ENCODE results near the gene CCDC88B.

Gene CCDC88B

GRCh38 chr11:64364911-64365310 is 24.9 kb downstream of the CCDC88B start:
- no peak for DNase-seq

- DNase-seq = no peak
Observed at GRCh38 chr11:64366751-64367150, 26.7 kb downstream of the CCDC88B start.

GRCh38 chr11:64367931-64368672 is 28.1 kb downstream of the CCDC88B start:
- no peak for DNase-seq

- DNase-seq = no peak
Observed at GRCh38 chr11:64368673-64369074, 28.7 kb downstream of the CCDC88B start.

GRCh38 chr11:64369440-64370421 is 29.7 kb downstream of the CCDC88B start:
- no peak for DNase-seq

GRCh38 chr11:64371201-64371600 is 31.2 kb downstream of the CCDC88B start:
- no peak for DNase-seq

GRCh38 chr11:64372021-64372420 is 32.0 kb downstream of the CCDC88B start:
- no peak for DNase-seq

- DNase-seq = peak; percentile 9
Observed at GRCh38 chr11:64372802-64373597, 33.0 kb downstream of the CCDC88B start.

GRCh38 chr11:64373598-64373974 is 33.6 kb downstream of the CCDC88B start:
- no peak for DNase-seq

GRCh38 chr11:64376071-64376470 is 36.1 kb downstream of the CCDC88B start:
- no peak for DNase-seq

GRCh38 chr11:64378335-64378880 is 38.4 kb downstream of the CCDC88B start:
- no peak for DNase-seq

GRCh38 chr11:64379160-64379559 is 39.2 kb downstream of the CCDC88B start:
- DNase-seq = no peak

- DNase-seq = no peak
Observed at GRCh38 chr11:64379817-64380709, 40.1 kb downstream of the CCDC88B start.

GRCh38 chr11:64381350-64381749 is 41.3 kb downstream of the CCDC88B start:
- no peak for DNase-seq

GRCh38 chr11:64382047-64382446 is 42.0 kb downstream of the CCDC88B start:
- no peak for DNase-seq

- DNase-seq = no peak
Observed at GRCh38 chr11:64382586-64382985, 42.6 kb downstream of the CCDC88B start.

GRCh38 chr11:64383580-64383979 is 43.6 kb downstream of the CCDC88B start:
- DNase-seq = no peak

GRCh38 chr11:64384028-64384737 is 44.2 kb downstream of the CCDC88B start:
- DNase-seq = no peak

GRCh38 chr11:64384981-64385944 is 45.3 kb downstream of the CCDC88B start:
- DNase-seq = no peak

All from fibroblast of skin of abdomen (primary cell).